IMR-90 (cell line): Measurements from ENCODE around the gene SLC23A2. TPM values are rescaled to one million over a fixed set of nuclear protein-coding genes. Genes with fewer than 3 reads are reported as not detected.
"Not testable (repeated sequence)": the region's sequence is repeated elsewhere in the genome, so short reads cannot be mapped to it uniquely, and the experiment has no call there.

ENCODE experiments used
- ATAC-seq: fragments of 200-7000 bp; cut with Tn5 transposase; 2 replicates; pipeline ENCODE4 v1.9.1; 2020; ENCODE audit warnings: low read depth, mild to moderate bottlenecking, moderate library complexity
- BruUV-seq: library from RNA; stranded (reverse); fragments of 400-500 nt; replicated peaks from 2 replicates; lab custom pipeline; 2021; lab: Mats Ljungman, UMichigan
- CTCF ChIA-PET: fragments of 300-600 bp; formaldehyde crosslinking; extraction: SDS; loops from one replicate; lab custom pipeline; 2021; ENCODE audit warnings: antibody characterized with exemption; lab: Yijun Ruan, JAX
- POLR2A ChIA-PET: fragments of 300-600 bp; sonication (Branson Sonifier 250); formaldehyde crosslinking; loops from one replicate; lab custom pipeline; 2022; ENCODE audit warnings: antibody characterized with exemption; ENCODE audit not compliant: unreplicated experiment; lab: Charles Lee
- DNase-seq: peaks from one replicate; pipeline ENCODE4 v3.0.0; 2013
- H2AFZ ChIP-seq: replicated peaks from 2 replicates; pipeline ENCODE3; 2013; ENCODE audit warnings: low read length, mild to moderate bottlenecking; ENCODE audit not compliant: poor library complexity
- H2AK5ac ChIP-seq: 2 replicates; pipeline ENCODE4 v1.6.1; 2013; ENCODE audit warnings: low read depth, low read length, inconsistent platforms
- H2AK9ac ChIP-seq: replicated peaks from 2 replicates; pipeline ENCODE3; 2013; ENCODE audit warnings: mild to moderate bottlenecking, low read depth, low read length, moderate library complexity; ENCODE audit not compliant: poor library complexity
- H2BK120ac ChIP-seq: 2 replicates; pipeline ENCODE4 v1.6.1; 2013; ENCODE audit warnings: low read depth, low read length, inconsistent platforms
- H2BK15ac ChIP-seq: 3 replicates; pipeline ENCODE4 v1.6.1; 2013; ENCODE audit warnings: low read depth, low read length, inconsistent platforms
- H2BK20ac ChIP-seq: 2 replicates; pipeline ENCODE4 v1.6.1; 2013; ENCODE audit warnings: low read depth, mild to moderate bottlenecking, inconsistent platforms, low read length, moderate library complexity
- H2BK5ac ChIP-seq: 2 replicates; pipeline ENCODE4 v1.6.1; 2013; ENCODE audit warnings: mild to moderate bottlenecking, low read depth, low read length, inconsistent platforms; ENCODE audit not compliant: poor library complexity, severe bottlenecking
- H3K14ac ChIP-seq: replicated peaks from 2 replicates; pipeline ENCODE4 v1.6.1; 2013; ENCODE audit warnings: low read depth, low read length, inconsistent platforms
- H3K18ac ChIP-seq: 2 replicates; pipeline ENCODE4 v1.6.1; 2013; ENCODE audit warnings: low read depth, low read length, control low read depth
- H3K23ac ChIP-seq: 2 replicates; pipeline ENCODE4 v1.6.1; 2013; ENCODE audit warnings: low read depth, low read length, inconsistent platforms
- H3K27ac ChIP-seq: 2 replicates; pipeline ENCODE4 v1.5.1; 2013; ENCODE audit warnings: mild to moderate bottlenecking, control low read depth, low read length; ENCODE audit not compliant: insufficient read depth
- H3K27me3 ChIP-seq: 2 replicates; pipeline ENCODE4 v1.6.1; 2013; ENCODE audit warnings: low read length; ENCODE audit not compliant: control insufficient read depth, insufficient read depth
- H3K36me3 ChIP-seq: 2 replicates; pipeline ENCODE4 v1.6.1; 2013; ENCODE audit warnings: low read length, mixed read lengths; ENCODE audit not compliant: control insufficient read depth, insufficient read depth
- H3K4ac ChIP-seq: 2 replicates; pipeline ENCODE4 v1.6.1; 2013; ENCODE audit warnings: low read depth, low read length, inconsistent platforms
- H3K4me1 ChIP-seq: 2 replicates; pipeline ENCODE4 v1.6.1; 2013; ENCODE audit warnings: low read length, mixed read lengths; ENCODE audit not compliant: control insufficient read depth, insufficient read depth
- H3K4me2 ChIP-seq: 2 replicates; pipeline ENCODE4 v1.6.1; 2013; ENCODE audit warnings: low read depth, mild to moderate bottlenecking, control low read depth, low read length, moderate library complexity
- H3K4me3 ChIP-seq: 2 replicates; pipeline ENCODE4 v1.5.1; 2013; ENCODE audit warnings: low read depth, mild to moderate bottlenecking, control low read depth, low read length, moderate library complexity; ENCODE audit not compliant: insufficient read depth
- H3K56ac ChIP-seq: 2 replicates; pipeline ENCODE4 v1.6.1; 2013; ENCODE audit warnings: low read length, inconsistent platforms; ENCODE audit not compliant: insufficient read depth; ENCODE audit errors: extremely low read depth
- H3K79me1 ChIP-seq, 2 experiments: 2 replicates each; pipeline ENCODE4 v1.6.1; 2013; ENCODE audit warnings: low read length in 2 of 2, inconsistent platforms in 1 of 2, low read depth in 1 of 2
- H3K9ac ChIP-seq: 2 replicates; pipeline ENCODE4 v1.6.1; 2013; ENCODE audit warnings: low read depth, low read length, control low read depth
- H3K9me1 ChIP-seq: 2 replicates; pipeline ENCODE4 v1.6.1; 2013; ENCODE audit warnings: low read length, inconsistent platforms; ENCODE audit not compliant: insufficient read depth
- H3K9me3 ChIP-seq: 2 replicates; pipeline ENCODE4 v1.6.1; 2013; ENCODE audit warnings: low read length; ENCODE audit not compliant: control insufficient read depth, insufficient read depth
- H4K20me1 ChIP-seq: 2 replicates; pipeline ENCODE4 v1.6.1; 2013; ENCODE audit warnings: low read length, inconsistent platforms; ENCODE audit not compliant: insufficient read depth
- H4K5ac ChIP-seq: 2 replicates; pipeline ENCODE4 v1.6.1; 2013; ENCODE audit warnings: mild to moderate bottlenecking, low read depth, low read length, control low read depth
- H4K8ac ChIP-seq, 2 experiments: 2 replicates each; pipeline ENCODE4 v1.6.1; 2013; ENCODE audit warnings: low read depth in 2 of 2, low read length in 2 of 2, control low read depth in 1 of 2, inconsistent platforms in 1 of 2
- H4K91ac ChIP-seq: 2 replicates; pipeline ENCODE4 v1.6.1; 2013; ENCODE audit warnings: low read depth, low read length, inconsistent platforms; ENCODE audit not compliant: insufficient read depth
- CEBPB ChIP-seq: IDR thresholded peaks from 2 replicates; pipeline ENCODE4 v1.6.1; 2012; ENCODE audit warnings: low read depth, low read length, improper control_type of control experiment
- SMC3 ChIP-seq: fragments of 150-350 bp; IDR thresholded peaks from 2 replicates; pipeline ENCODE4 v1.6.1; 2016; ENCODE audit warnings: low read depth, mild to moderate bottlenecking, antibody characterized with exemption, low read length, moderate library complexity
- WGBS, 2 experiments: methylation state at CpG; one replicate each; pipeline versions ENCODE4 v1.1.5 to v1.1.7; 2013; ENCODE audit warnings: missing lambda C conversion rate in 2 of 2; ENCODE audit not compliant: insufficient read length in 1 of 2; ENCODE audit errors: extremely low coverage in 2 of 2; 5-methylcytosine and 5-hydroxymethylcytosine counted together
- dilution Hi-C: fragments of 300-500 bp; cut with HindIII; formaldehyde crosslinking; loops from one replicate; pipeline ENCODE4 v1.14.3; 2018; ENCODE audit warnings: low sequenced_read_pairs; ENCODE audit not compliant: unreplicated experiment
- in situ Hi-C: fragments of 300-500 bp; cut with MboI; formaldehyde crosslinking; loops from 3 replicates; pipeline ENCODE4 v1.14.3; 2019; ENCODE audit warnings: low sequenced_read_pairs, inconsistent platforms, mixed read lengths
- intact Hi-C: fragments of 100-400 bp; cut with micrococcal nuclease; formaldehyde crosslinking; loops from 2 replicates; pipeline ENCODE4 v1.10.0; 2022
- polyA plus RNA-seq, 3 experiments: library from polyadenylated mRNA; depleted of rRNA; stranded (reverse); fragments of >200 nt; gene quantifications; 2 replicates each; pipeline ENCODE4 v1.2.3, GENCODE V29; 2012; ENCODE audit warnings: low replicate concordance in 1 of 3
- total RNA-seq: library from RNA; depleted of rRNA; stranded (reverse); fragments of >200 nt; gene quantifications from 2 replicates; pipeline ENCODE4 v1.2.3, GENCODE V29; 2012

Gene SLC23A2
- total and polyA plus RNA-seq, 2 of the 4 experiments (the other 2 are of a cell fraction), result 10.2 to 14.4 TPM

- TF ChIP-seq SMC3 (no peak), CEBPB (no peak)
Observed at GRCh38 chr20:4978050-4978918, 23.0 kb downstream of the SLC23A2 start (continued).

- H3K18ac ChIP-seq, H3K9me1 ChIP-seq, H2BK5ac ChIP-seq, H3K4me3 ChIP-seq, POLR2A ChIA-PET, H3K56ac ChIP-seq, dilution Hi-C loops, DNase-seq, H4K8ac ChIP-seq, H3K14ac ChIP-seq, H4K20me1 ChIP-seq, H4K5ac ChIP-seq, H2BK120ac ChIP-seq, H3K36me3 ChIP-seq, H3K9me3 ChIP-seq, CTCF ChIA-PET, H2BK15ac ChIP-seq, H3K9ac ChIP-seq, intact Hi-C loops, H3K4me1 ChIP-seq, H2AK5ac ChIP-seq, H3K27ac ChIP-seq, H3K4ac ChIP-seq, ATAC-seq, in situ Hi-C loops, H3K4me2 ChIP-seq, H2AFZ ChIP-seq, H3K23ac ChIP-seq, H2AK9ac ChIP-seq, H2BK20ac ChIP-seq, BruUV-seq, H4K91ac ChIP-seq, H3K27me3 ChIP-seq: not testable (repeated sequence)
- peaks cover 4 to 42% of the 10 kb centered on the region in 2 experiments; a peak in 3 of 4 replicates for H3K79me1 ChIP-seq
- WGBS, 2 experiments, result 93% methylated on average over 6 of the region's 9 CpGs; no CpG with 5 or more reads in 1 of the 2 experiments
Observed at GRCh38 chr20:4976014-4976413, 25.3 kb downstream of the SLC23A2 start.
